H1 (cell line): ENCODE results near the gene FBLIM1. TPM values are rescaled to one million over a fixed set of nuclear protein-coding genes. Genes with fewer than 3 reads are reported as not detected.

Experiments used
- CTCF ChIA-PET: fragments of 300-600 bp; sonication (Branson Sonifier 250); formaldehyde crosslinking; loops from one replicate; lab custom pipeline; 2021; ENCODE audit not compliant: partially characterized antibody; lab: Charles Lee
- POLR2A ChIA-PET: fragments of 300-600 bp; sonication (Branson Sonifier 250); formaldehyde crosslinking; loops from one replicate; lab custom pipeline; 2021; ENCODE audit warnings: inconsistent platforms; ENCODE audit not compliant: partially characterized antibody; lab: Charles Lee
- DNase-seq, 2 experiments: peaks; one replicate each; pipeline versions ENCODE4 v3.0.0 to v3.0.0-alpha.2; 2010 to 2022; ENCODE audit warnings: low spot score in 2 of 2, low read depth in 1 of 2, mixed read lengths in 1 of 2
- FAIRE-seq: peaks from 2 replicates; lab custom pipeline; 2011; peaks lifted over from hg19 to GRCh38; lab: Jason Lieb, UNC
- H2AFZ ChIP-seq: 2 replicates; pipeline ENCODE4 v1.8.1; 2012; ENCODE audit warnings: low read length, inconsistent platforms
- H2AK5ac ChIP-seq: 2 replicates; pipeline ENCODE4 v1.6.1; 2013; ENCODE audit warnings: low read depth, low read length
- H2BK120ac ChIP-seq: replicated peaks from 2 replicates; pipeline ENCODE3; 2013; ENCODE audit warnings: low read depth, low read length, inconsistent platforms
- H2BK12ac ChIP-seq: 2 replicates; pipeline ENCODE4 v1.6.1; 2013; ENCODE audit warnings: low read depth, low read length
- H2BK15ac ChIP-seq: 2 replicates; pipeline ENCODE4 v1.6.1; 2013; ENCODE audit warnings: low read length
- H2BK20ac ChIP-seq: 2 replicates; pipeline ENCODE4 v1.6.1; 2013; ENCODE audit warnings: low read length
- H2BK5ac ChIP-seq: 2 replicates; pipeline ENCODE4 v1.6.1; 2013; ENCODE audit warnings: low read depth, low read length
- H3K14ac ChIP-seq: 2 replicates; pipeline ENCODE4 v1.6.1; 2013; ENCODE audit warnings: inconsistent platforms; ENCODE audit not compliant: insufficient read length
- H3K18ac ChIP-seq: 2 replicates; pipeline ENCODE4 v1.6.1; 2013; ENCODE audit warnings: low read length; ENCODE audit errors: extremely low read depth
- H3K23ac ChIP-seq: 2 replicates; pipeline ENCODE4 v1.6.1; 2013; ENCODE audit warnings: inconsistent platforms; ENCODE audit not compliant: insufficient read length
- H3K23me2 ChIP-seq: 2 replicates; pipeline ENCODE4 v1.6.1; 2013; ENCODE audit warnings: low read depth, low read length
- H3K27ac ChIP-seq: 2 replicates; pipeline ENCODE4 v1.6.1; 2011; ENCODE audit warnings: low read depth, low read length, inconsistent platforms
- H3K27me3 ChIP-seq, 4 experiments: replicated peaks in 1 of 4; 1 replicate in 1 of 4; 2 replicates in 3 of 4; pipeline versions ENCODE4 v1.6.1 to v1.8.1; 2011 to 2013; ENCODE audit warnings: low read length in 3 of 4, mild to moderate bottlenecking in 3 of 4, inconsistent platforms in 2 of 4, mixed read lengths in 2 of 4, moderate library complexity in 1 of 4; ENCODE audit not compliant: control insufficient read depth in 3 of 4, insufficient read depth in 3 of 4; ENCODE audit errors: extremely low read depth in 1 of 4
- H3K36me3 ChIP-seq, 4 experiments: 2 replicates each; pipeline versions ENCODE4 v1.6.1 to v1.8.1; 2011 to 2013; ENCODE audit warnings: mild to moderate bottlenecking in 4 of 4, low read length in 3 of 4, moderate library complexity in 2 of 4, control low read depth in 1 of 4, inconsistent platforms in 1 of 4; ENCODE audit not compliant: insufficient read depth in 4 of 4, control insufficient read depth in 2 of 4
- H3K4ac ChIP-seq: replicated peaks from 2 replicates; pipeline ENCODE3; 2013; ENCODE audit warnings: low read length, low read depth, mixed read lengths, inconsistent platforms; ENCODE audit not compliant: insufficient read length
- H3K4me1 ChIP-seq, 4 experiments: replicated peaks in 1 of 4; 1 replicate in 1 of 4; 2 replicates in 3 of 4; pipeline versions ENCODE4 v1.6.1 to v1.8.1; 2011 to 2013; ENCODE audit warnings: low read length in 3 of 4, inconsistent platforms in 2 of 4, mixed read lengths in 1 of 4; ENCODE audit not compliant: insufficient read depth in 4 of 4, control insufficient read depth in 3 of 4
- H3K4me2 ChIP-seq, 2 experiments: 2 replicates each; pipeline versions ENCODE4 v1.6.1 to v1.8.1; 2011 to 2013; ENCODE audit warnings: low read depth in 2 of 2, low read length in 2 of 2, control low read depth in 1 of 2, inconsistent platforms in 1 of 2, mild to moderate bottlenecking in 1 of 2; ENCODE audit not compliant: insufficient read depth in 1 of 2
- H3K4me3 ChIP-seq, 4 experiments: fragments of 200-600, 300-600 bp in 1 of 4; sonication (generic), shearing (Covaris generic), sonication (Bioruptor Twin) in 1 of 4; 2 replicates each; pipeline versions ENCODE4 v1.5.1 to v1.8.1; 2011 to 2016; ENCODE audit warnings: low read length in 4 of 4, low read depth in 3 of 4, control low read depth in 2 of 4, inconsistent platforms in 2 of 4, mild to moderate bottlenecking in 2 of 4, mixed read lengths in 1 of 4, moderate library complexity in 1 of 4; ENCODE audit not compliant: insufficient read depth in 2 of 4; ENCODE audit errors: extremely low read depth in 1 of 4
- H3K56ac ChIP-seq: replicated peaks from 2 replicates; pipeline ENCODE3; 2013; ENCODE audit warnings: low read depth, mild to moderate bottlenecking, mixed read lengths, low read length, inconsistent platforms; ENCODE audit not compliant: insufficient read length
- H3K79me1 ChIP-seq: 2 replicates; pipeline ENCODE4 v1.6.1; 2013; ENCODE audit warnings: low read depth, low read length, control low read depth
- H3K79me2 ChIP-seq, 2 experiments: 2 replicates each; pipeline versions ENCODE4 v1.6.1 to v1.8.1; 2012 to 2013; ENCODE audit warnings: low read length in 2 of 2, mild to moderate bottlenecking in 2 of 2, inconsistent platforms in 1 of 2; ENCODE audit not compliant: insufficient read depth in 2 of 2, control insufficient read depth in 1 of 2
- H3K9ac ChIP-seq, 4 experiments: replicated peaks in 1 of 4; 1 replicate in 1 of 4; 2 replicates in 3 of 4; pipeline versions ENCODE4 v1.6.1 to v1.8.1; 2011 to 2013; ENCODE audit warnings: low read depth in 3 of 4, low read length in 3 of 4, control low read depth in 2 of 4, mild to moderate bottlenecking in 2 of 4, moderate library complexity in 2 of 4, inconsistent platforms in 1 of 4; ENCODE audit errors: extremely low read depth in 1 of 4
- H3K9me3 ChIP-seq, 2 experiments: 2 replicates each; pipeline versions ENCODE4 v1.6.1 to v1.8.1; 2012 to 2013; ENCODE audit warnings: mild to moderate bottlenecking in 2 of 2, moderate library complexity in 2 of 2, control low read depth in 1 of 2, inconsistent platforms in 1 of 2, low read depth in 1 of 2, low read length in 1 of 2, mixed read lengths in 1 of 2; ENCODE audit not compliant: insufficient read depth in 2 of 2
- H4K20me1 ChIP-seq, 2 experiments: replicated peaks in 1 of 2; 2 replicates each; pipeline versions ENCODE3 to v1.8.1; 2011 to 2013; ENCODE audit warnings: inconsistent platforms in 2 of 2, low read length in 2 of 2, mild to moderate bottlenecking in 1 of 2; ENCODE audit not compliant: insufficient read depth in 2 of 2, control insufficient read depth in 1 of 2
- H4K5ac ChIP-seq: 2 replicates; pipeline ENCODE4 v1.6.1; 2013; ENCODE audit warnings: low read length, low read depth, mixed read lengths, inconsistent platforms; ENCODE audit not compliant: insufficient read length
- H4K8ac ChIP-seq: 2 replicates; pipeline ENCODE4 v1.8.0; 2013; ENCODE audit warnings: mild to moderate bottlenecking, moderate library complexity, low read length, inconsistent platforms; ENCODE audit not compliant: insufficient read depth; ENCODE audit errors: extremely low read depth
- H4K91ac ChIP-seq: replicated peaks from 2 replicates; pipeline ENCODE3; 2013; ENCODE audit warnings: low read length, mixed read lengths, inconsistent platforms; ENCODE audit not compliant: insufficient read length
- ATF2 ChIP-seq: IDR thresholded peaks from 2 replicates; pipeline ENCODE4 v1.6.1; 2012; ENCODE audit warnings: low read length, inconsistent platforms
- BRCA1 ChIP-seq: IDR thresholded peaks from 2 replicates; pipeline ENCODE4 v1.6.1; 2012; ENCODE audit warnings: low read depth, low read length, improper control_type of control experiment
- CHD1 ChIP-seq: IDR thresholded peaks from 2 replicates; pipeline ENCODE4 v1.6.1; 2012; ENCODE audit warnings: low read depth, low read length, improper control_type of control experiment
- CHD2 ChIP-seq: IDR thresholded peaks from 2 replicates; pipeline ENCODE4 v1.6.1; 2012; ENCODE audit warnings: low read length, improper control_type of control experiment
- EGR1 ChIP-seq: IDR thresholded peaks from 2 replicates; pipeline ENCODE4 v1.6.1; 2011; ENCODE audit warnings: low read depth, low read length, borderline replicate concordance
- RAD21 ChIP-seq, 2 experiments: IDR thresholded peaks in 1 of 2; conservative IDR thresholded peaks in 1 of 2; 2 replicates each; pipeline ENCODE4 v1.6.1; 2011; ENCODE audit warnings: low read depth in 2 of 2, low read length in 2 of 2, improper control_type of control experiment in 1 of 2, inconsistent platforms in 1 of 2, mild to moderate bottlenecking in 1 of 2, moderate library complexity in 1 of 2
- WGBS, 2 experiments: shearing (Covaris generic) in 1 of 2; methylation state at CpG; one replicate each; pipeline versions ENCODE4 v1.1.6 to v1.1.7; 2013 to 2015; ENCODE audit warnings: low lambda C conversion rate in 2 of 2, mixed read lengths in 2 of 2, inconsistent platforms in 1 of 2, low coverage in 1 of 2, missing lambda C conversion rate in 1 of 2; ENCODE audit not compliant: insufficient replicate concordance in 2 of 2, insufficient coverage in 1 of 2, insufficient read length in 1 of 2; ENCODE audit errors: extremely low coverage in 1 of 2, missing lambda C conversion rate in 1 of 2; 5-methylcytosine and 5-hydroxymethylcytosine counted together
- polyA plus RNA-seq, 7 experiments: library from polyadenylated mRNA; depleted of rRNA in 3 of 7; stranded (reverse) in 5 of 7; unstranded in 2 of 7; fragments of >200 nt in 5 of 7; fragments of 200-250 nt in 2 of 7; gene quantifications; 1 replicate in 5 of 7; 2 replicates in 1 of 7; 4 replicates in 1 of 7; pipeline versions ENCODE4 v1.2.1 to v1.2.3, GENCODE V29; 2011 to 2013; ENCODE audit warnings: missing spikeins in 2 of 7, mixed read lengths in 2 of 7
- total RNA-seq: library from RNA; stranded (reverse); fragmentation: NEBNext Ultra II Directional; extraction: Animal tissue kit (Norgen Biotek cat#: 25700); gene quantifications from 2 replicates; pipeline ENCODE4 v1.2.1, GENCODE V29; 2021
- TF ChIP-seq, protein P1 (sequence below), 3 experiments: IDR thresholded peaks; 1 replicate in 2 of 3; 2 replicates in 1 of 3; pipeline versions ENCODE4 v1.5.1 to v1.6.1; 2011; ENCODE audit warnings: low read length in 3 of 3, mild to moderate bottlenecking in 3 of 3, inconsistent platforms in 2 of 3, low read depth in 1 of 3, moderate library complexity in 1 of 3; ENCODE audit not compliant: insufficient read depth in 1 of 3; ENCODE audit errors: control extremely low read depth in 1 of 3

The FBLIM1 gene
- total and polyA plus RNA-seq, 2 of the 8 experiments (the other 6 are each of a cell fraction or from before 2014, with no cell fraction given), result 66.6 to 66.7 TPM

GRCh38 chr1:15719381-15720120 is 39.0 kb upstream of the FBLIM1 start:
- Histone ChIP-seq H4K8ac (no peak overlapping the region), H3K79me2 (no peaks in the 10 kb centered on the region), H3K56ac (no peak overlapping the region), H2BK15ac (no peak overlapping the region), H2AFZ (no peak overlapping the region), H4K91ac (no peak overlapping the region), H3K9ac (no peak overlapping the region), H3K79me1 (peaks cover 2% of the 10 kb centered on the region; the same call in 1 of the 2 replicates), H3K27ac (no peak overlapping the region), H3K4me3 (no peak overlapping the region), H3K27me3 (no peaks in the 10 kb centered on the region; a peak in 1 of 7 replicates), H3K4me2 (no peak overlapping the region), H3K23ac (no peak overlapping the region), H4K20me1 (peaks cover 0 to 5% of the 10 kb centered on the region in 2 experiments), H2BK120ac (no peak overlapping the region), H2BK12ac (no peak overlapping the region), H2BK5ac (no peak overlapping the region), H3K9me3 (no peaks in the 10 kb centered on the region), H3K14ac (no peak overlapping the region), H3K4ac (no peak overlapping the region), H4K5ac (no peak overlapping the region), H3K4me1 (no peaks in the 10 kb centered on the region), H2AK5ac (no peak overlapping the region), H2BK20ac (no peak overlapping the region), H3K18ac (no peak overlapping the region), H3K36me3 (peaks cover 0 to 14% (median 6%) of the 10 kb centered on the region in 4 experiments; a peak in 4 of 8 replicates), H3K23me2 (no peaks in the 10 kb centered on the region)
- POLR2A ChIA-PET, result no interaction called here
- DNase-seq (no peak), FAIRE-seq (no peak)
- 94% methylated on average over 12 of the region's 12 CpGs; no CpG with 5 or more reads in 1 of the 2 experiments for WGBS, 2 experiments
- CTCF ChIA-PET, result interaction anchor here (0.6 to 2.7 kb wide), 7 partner anchors 12 to 241 kb away, joined by 3 to 15 read pairs (median 3); no protein-coding TSS in a partner anchor
- TF ChIP-seq BRCA1 (no peak), EGR1 (no peak), CHD1 (no peak), ATF2 (no peak), CHD2 (no peak), RAD21 (IDR thresholded peaks at IDR 0.05 in 1 of 2, conservative IDR thresholded peaks at IDR 0.05 in 1 of 2; ENCODE audit: low read depth in 2 of 2, low read length in 2 of 2) (peak; percentile 24 to 37; a peak in 3 of 4 replicates)
- TF ChIP-seq, protein P1, sequence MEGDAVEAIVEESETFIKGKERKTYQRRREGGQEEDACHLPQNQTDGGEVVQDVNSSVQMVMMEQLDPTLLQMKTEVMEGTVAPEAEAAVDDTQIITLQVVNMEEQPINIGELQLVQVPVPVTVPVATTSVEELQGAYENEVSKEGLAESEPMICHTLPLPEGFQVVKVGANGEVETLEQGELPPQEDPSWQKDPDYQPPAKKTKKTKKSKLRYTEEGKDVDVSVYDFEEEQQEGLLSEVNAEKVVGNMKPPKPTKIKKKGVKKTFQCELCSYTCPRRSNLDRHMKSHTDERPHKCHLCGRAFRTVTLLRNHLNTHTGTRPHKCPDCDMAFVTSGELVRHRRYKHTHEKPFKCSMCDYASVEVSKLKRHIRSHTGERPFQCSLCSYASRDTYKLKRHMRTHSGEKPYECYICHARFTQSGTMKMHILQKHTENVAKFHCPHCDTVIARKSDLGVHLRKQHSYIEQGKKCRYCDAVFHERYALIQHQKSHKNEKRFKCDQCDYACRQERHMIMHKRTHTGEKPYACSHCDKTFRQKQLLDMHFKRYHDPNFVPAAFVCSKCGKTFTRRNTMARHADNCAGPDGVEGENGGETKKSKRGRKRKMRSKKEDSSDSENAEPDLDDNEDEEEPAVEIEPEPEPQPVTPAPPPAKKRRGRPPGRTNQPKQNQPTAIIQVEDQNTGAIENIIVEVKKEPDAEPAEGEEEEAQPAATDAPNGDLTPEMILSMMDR (IDR thresholded peaks at IDR 0.05; ENCODE audit: control extremely low read depth in 1 of 3, insufficient read depth in 1 of 3, low read depth in 1 of 3, low read length in 3 of 3), result peak in 1 of 3 experiments; percentile 24; a peak in 1 of 4 replicates
